Measurements from ENCODE around the gene CAB39.

GRCh38 chr2:230738391-230738811, 25.8 kb downstream of the CAB39 start:
- TF ChIP-seq POLR2AphosphoS5 (IDR thresholded peaks at IDR 0.05) (no peak), EP300 (IDR thresholded peaks at IDR 0.05) (no peak)
- TF ChIP-seq, protein P1, sequence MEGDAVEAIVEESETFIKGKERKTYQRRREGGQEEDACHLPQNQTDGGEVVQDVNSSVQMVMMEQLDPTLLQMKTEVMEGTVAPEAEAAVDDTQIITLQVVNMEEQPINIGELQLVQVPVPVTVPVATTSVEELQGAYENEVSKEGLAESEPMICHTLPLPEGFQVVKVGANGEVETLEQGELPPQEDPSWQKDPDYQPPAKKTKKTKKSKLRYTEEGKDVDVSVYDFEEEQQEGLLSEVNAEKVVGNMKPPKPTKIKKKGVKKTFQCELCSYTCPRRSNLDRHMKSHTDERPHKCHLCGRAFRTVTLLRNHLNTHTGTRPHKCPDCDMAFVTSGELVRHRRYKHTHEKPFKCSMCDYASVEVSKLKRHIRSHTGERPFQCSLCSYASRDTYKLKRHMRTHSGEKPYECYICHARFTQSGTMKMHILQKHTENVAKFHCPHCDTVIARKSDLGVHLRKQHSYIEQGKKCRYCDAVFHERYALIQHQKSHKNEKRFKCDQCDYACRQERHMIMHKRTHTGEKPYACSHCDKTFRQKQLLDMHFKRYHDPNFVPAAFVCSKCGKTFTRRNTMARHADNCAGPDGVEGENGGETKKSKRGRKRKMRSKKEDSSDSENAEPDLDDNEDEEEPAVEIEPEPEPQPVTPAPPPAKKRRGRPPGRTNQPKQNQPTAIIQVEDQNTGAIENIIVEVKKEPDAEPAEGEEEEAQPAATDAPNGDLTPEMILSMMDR (IDR thresholded peaks at IDR 0.05): no peak
